Naive thymus-derived CD4-positive, alpha-beta T cell (primary cell): ENCODE measurements around the gene ANKRD9. TPM values are rescaled to one million over a fixed set of nuclear protein-coding genes. Genes with fewer than 3 reads are reported as not detected.

Experiments used
- ATAC-seq: fragments of 150-1000 bp; cut with Tn5 transposase; 2 replicates; pipeline ENCODE4 v1.10.0; 2021; ENCODE audit warnings: mild to moderate bottlenecking, moderate library complexity
- CTCF ChIA-PET: fragments of 350-600 bp; sonication (Branson Sonifier 250); formaldehyde crosslinking; loops from one replicate; lab custom pipeline; 2021; ENCODE audit warnings: antibody characterized with exemption; lab: Charles Lee
- POLR2A ChIA-PET: fragments of 350-600 bp; sonication (Branson Sonifier 250); formaldehyde crosslinking; loops from one replicate; lab custom pipeline; 2021; ENCODE audit warnings: antibody characterized with exemption, inconsistent platforms; lab: Charles Lee
- DNase-seq, 9 donors: peaks; one replicate each; pipeline versions ENCODE4 v3.0.0 to v3.0.0-alpha.2; 2020 to 2022; ENCODE audit warnings: mixed read lengths in 1 of 9
- H3K27ac ChIP-seq: one replicate; pipeline ENCODE4 v1.7.0; 2013; ENCODE audit warnings: mild to moderate bottlenecking, low read depth, low read length, moderate library complexity
- H3K27me3 ChIP-seq, 2 donors: one replicate each; pipeline ENCODE4 v1.7.0; 2013; ENCODE audit warnings: low read length in 2 of 2, mild to moderate bottlenecking in 2 of 2, moderate library complexity in 2 of 2; ENCODE audit not compliant: control insufficient read depth in 2 of 2, insufficient read depth in 2 of 2
- H3K36me3 ChIP-seq, 3 experiments: 1 replicate in 2 of 3; 2 replicates in 1 of 3; pipeline ENCODE4 v1.7.0; 2013; ENCODE audit warnings: low read length in 3 of 3, mild to moderate bottlenecking in 3 of 3, moderate library complexity in 1 of 3; ENCODE audit not compliant: insufficient read depth in 3 of 3, control insufficient read depth in 2 of 3
- H3K4me1 ChIP-seq, 2 donors: one replicate each; pipeline ENCODE4 v1.7.0; 2013; ENCODE audit warnings: low read length in 2 of 2, mild to moderate bottlenecking in 2 of 2, moderate library complexity in 1 of 2; ENCODE audit not compliant: control insufficient read depth in 2 of 2, insufficient read depth in 2 of 2
- H3K4me3 ChIP-seq: 2 replicates; pipeline ENCODE4 v1.7.0; 2013; ENCODE audit warnings: mild to moderate bottlenecking, low read length
- H3K9me3 ChIP-seq, 3 experiments: 1 replicate in 2 of 3; 2 replicates in 1 of 3; pipeline ENCODE4 v1.7.0; 2013; ENCODE audit warnings: low read length in 3 of 3; ENCODE audit not compliant: control insufficient read depth in 2 of 3
- H3K27ac Mint-ChIP-seq, 9 donors: one replicate each; pipeline ENCODE4 v1.8.0; 2020 to 2022; ENCODE audit warnings: mixed read lengths in 9 of 9, mild to moderate bottlenecking in 8 of 9, moderate library complexity in 5 of 9, inconsistent platforms in 2 of 9
- H3K27me3 Mint-ChIP-seq, 5 donors: one replicate each; pipeline ENCODE4 v1.8.0; 2021 to 2022; ENCODE audit warnings: mixed read lengths in 5 of 5, mild to moderate bottlenecking in 1 of 5
- H3K36me3 Mint-ChIP-seq, 5 donors: one replicate each; pipeline ENCODE4 v1.8.0; 2020 to 2022; ENCODE audit warnings: mixed read lengths in 5 of 5, mild to moderate bottlenecking in 3 of 5, inconsistent platforms in 1 of 5
- H3K4me1 Mint-ChIP-seq, 7 donors: one replicate each; pipeline ENCODE4 v1.8.0; 2020 to 2022; ENCODE audit warnings: mixed read lengths in 7 of 7, mild to moderate bottlenecking in 3 of 7, inconsistent platforms in 1 of 7
- H3K4me3 Mint-ChIP-seq, 10 donors: one replicate each; pipeline ENCODE4 v1.8.0; 2020 to 2022; ENCODE audit warnings: mild to moderate bottlenecking in 10 of 10, mixed read lengths in 10 of 10, moderate library complexity in 6 of 10, inconsistent platforms in 2 of 10
- H3K9me3 Mint-ChIP-seq, 11 donors: one replicate each; pipeline ENCODE4 v1.8.0; 2020 to 2022; ENCODE audit warnings: mixed read lengths in 11 of 11, mild to moderate bottlenecking in 4 of 11, inconsistent platforms in 1 of 11, moderate library complexity in 1 of 11
- intact Hi-C, 2 donors: fragments of 100-400 bp; cut with micrococcal nuclease; formaldehyde crosslinking; loops; one replicate each; pipeline ENCODE4 v1.15.1; 2023
- polyA plus RNA-seq, 2 donors: library from polyadenylated mRNA; unstranded; fragments of 300-500 nt; fragmentation: Illumina TruSeq; gene quantifications; one replicate each; pipeline ENCODE4 v1.2.3, GENCODE V29; 2021
- total RNA-seq, 6 experiments: library from RNA in 5 of 6; stranded (reverse) in 5 of 6; gene quantifications; 1 replicate in 5 of 6; 2 replicates in 1 of 6; pipeline ENCODE4 v1.2.3 and lab custom pipeline; 2021 to 2026

ANKRD9 gene
- total and polyA plus RNA-seq, 7 experiments from 2014 or later = 0.26 to 8.1 (median 1.4) TPM

DNA sequence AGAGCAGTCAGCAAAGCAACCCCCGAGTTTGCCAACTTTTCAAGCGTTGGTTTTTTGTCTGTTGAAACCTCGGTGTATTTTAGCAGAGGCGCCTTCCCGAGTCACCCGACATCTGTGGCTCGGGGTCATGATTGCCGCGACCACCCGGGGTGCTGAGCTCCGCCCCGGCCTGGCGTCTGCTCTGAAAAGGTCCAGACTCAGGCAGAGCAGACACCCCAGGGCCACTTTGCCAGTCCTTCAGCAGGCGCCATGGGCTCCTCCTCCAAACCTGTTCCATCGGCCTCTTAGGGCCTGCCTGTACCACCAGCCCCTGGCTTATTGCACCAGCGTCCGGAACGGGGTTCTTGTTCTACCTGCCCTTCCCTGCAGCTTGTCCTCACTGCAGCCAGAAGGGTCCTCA is 19.1 kb downstream of the ANKRD9 start:
- Histone ChIP-seq H3K27me3 (no peaks in the 10 kb centered on the region), H3K27ac (no peak overlapping the region), H3K4me1 (no peaks in the 10 kb centered on the region), H3K4me3 (no peak overlapping the region), H3K9me3 (no peaks in the 10 kb centered on the region), H3K36me3 (no peaks in the 10 kb centered on the region)
- Mint-ChIP-seq H3K4me1 (no peaks in the 10 kb centered on the region), H3K4me3 (no peak overlapping the region), H3K27me3 (no peaks in the 10 kb centered on the region), H3K36me3 (peaks cover 0 to 8% (median under 1%) of the 10 kb centered on the region in 5 donors), H3K27ac (no peak overlapping the region), H3K9me3 (no peaks in the 10 kb centered on the region)
- intact Hi-C loops = no loop called here
- no peak for ATAC-seq
- DNase-seq = no peak
- CTCF ChIA-PET = no interaction called here
- POLR2A ChIA-PET = no interaction called here

DNA sequence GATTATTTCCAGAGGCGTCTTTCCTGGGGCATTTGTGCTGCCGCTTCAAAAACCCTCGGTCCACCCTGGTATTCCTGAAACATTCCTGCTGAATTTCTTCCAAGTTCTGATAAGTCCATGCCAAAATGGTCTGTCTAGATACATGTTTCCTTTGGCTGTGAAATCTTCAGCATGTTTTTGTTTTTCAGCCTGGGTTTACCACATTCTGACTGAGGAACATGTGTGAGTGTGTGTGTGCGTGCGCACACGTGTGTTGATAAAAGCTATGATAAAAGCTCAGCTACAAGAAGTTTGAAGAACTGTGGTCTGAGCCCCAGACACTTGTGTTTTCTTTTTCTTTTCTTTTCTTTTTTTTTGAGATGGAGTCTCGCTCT is 22.4 kb downstream of the ANKRD9 start:
- ChIA-PET CTCF (no interaction called here), POLR2A (no interaction called here)
- Histone ChIP-seq H3K27me3 (no peaks in the 10 kb centered on the region), H3K4me3 (no peak overlapping the region), H3K9me3 (no peaks in the 10 kb centered on the region), H3K36me3 (no peaks in the 10 kb centered on the region), H3K4me1 (no peaks in the 10 kb centered on the region), H3K27ac (no peak overlapping the region)
- no peak for DNase-seq
- ATAC-seq = no peak
- Mint-ChIP-seq H3K27me3 (no peaks in the 10 kb centered on the region), H3K9me3 (peaks cover 0 to 13% (median 4%) of the 10 kb centered on the region in 11 donors), H3K4me3 (no peak overlapping the region), H3K27ac (no peak overlapping the region), H3K36me3 (peaks cover 5 to 28% (median 15%) of the 10 kb centered on the region in 5 donors), H3K4me1 (peaks cover 0 to 3% (median 0%) of the 10 kb centered on the region in 7 donors)
- intact Hi-C loops = no loop called here

GRCh38 chr14:102486513-102487203 is 22.9 kb downstream of the ANKRD9 start:
- peak overlapping the region in 1 of 9 donors; percentile 24 for H3K27ac Mint-ChIP-seq
- H3K27me3 ChIP-seq = no peaks in the 10 kb centered on the region
- DNase-seq (no peak), ATAC-seq (no peak)
- no peak overlapping the region for H3K4me3 ChIP-seq
- CTCF ChIA-PET = no interaction called here
- H3K9me3 ChIP-seq = no peaks in the 10 kb centered on the region
- H3K4me3 Mint-ChIP-seq = no peak overlapping the region
- H3K4me1 ChIP-seq = no peaks in the 10 kb centered on the region
- no peak overlapping the region for H3K27ac ChIP-seq
- peaks cover 0 to 3% (median 0%) of the 10 kb centered on the region in 7 donors for H3K4me1 Mint-ChIP-seq
- no peaks in the 10 kb centered on the region for H3K36me3 ChIP-seq
- peaks cover 0 to 15% (median 5%) of the 10 kb centered on the region in 11 donors for H3K9me3 Mint-ChIP-seq
- H3K36me3 Mint-ChIP-seq = peaks cover 5 to 32% (median 17%) of the 10 kb centered on the region in 5 donors
- POLR2A ChIA-PET = interaction anchor here (0.5 kb wide), 1 partner anchor 1687 kb away, joined by 3 read pairs; no protein-coding TSS in a partner anchor
- intact Hi-C loops = no loop called here
- H3K27me3 Mint-ChIP-seq = no peaks in the 10 kb centered on the region

GRCh38 chr14:102485693-102486512 is 23.7 kb downstream of the ANKRD9 start:
- DNase-seq = no peak

DNA sequence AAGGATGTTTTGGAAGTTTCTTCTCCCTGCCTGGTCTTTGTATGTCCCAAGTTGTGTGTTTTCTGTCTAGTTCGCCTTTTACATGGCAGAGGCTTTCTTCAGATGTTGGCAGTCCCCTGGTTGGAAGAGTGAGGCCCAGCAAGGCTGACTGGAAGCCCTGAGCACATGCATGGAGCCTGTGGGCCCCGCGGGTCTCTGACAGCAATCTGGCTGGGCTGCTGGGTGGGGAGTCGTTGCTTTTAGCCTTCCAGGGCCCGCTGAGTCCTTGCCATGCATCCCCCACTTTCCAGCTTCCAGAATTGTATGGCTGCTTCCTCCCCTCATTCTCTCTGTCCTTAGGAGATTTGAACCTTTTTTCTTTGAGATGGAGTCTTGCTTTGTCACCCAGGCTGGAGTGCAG is 25.3 kb downstream of the ANKRD9 start:
- DNase-seq (no peak), ATAC-seq (no peak)
- H3K36me3 Mint-ChIP-seq = peaks cover 7 to 38% (median 20%) of the 10 kb centered on the region in 5 donors
- H3K4me3 Mint-ChIP-seq = no peak overlapping the region
- H3K4me1 ChIP-seq = no peaks in the 10 kb centered on the region
- ChIA-PET POLR2A (no interaction called here), CTCF (no interaction called here)
- no peak overlapping the region for H3K27ac Mint-ChIP-seq
- H3K9me3 Mint-ChIP-seq = peaks cover 0 to 15% (median 5%) of the 10 kb centered on the region in 11 donors
- no peak overlapping the region for H3K27ac ChIP-seq
- no peaks in the 10 kb centered on the region for H3K27me3 Mint-ChIP-seq
- H3K4me1 Mint-ChIP-seq = peaks cover 4 to 10% (median 6%) of the 10 kb centered on the region in 7 donors
- H3K4me3 ChIP-seq = no peak overlapping the region
- no peaks in the 10 kb centered on the region for H3K36me3 ChIP-seq
- intact Hi-C loops = no loop called here
- no peaks in the 10 kb centered on the region for H3K27me3 ChIP-seq
- no peaks in the 10 kb centered on the region for H3K9me3 ChIP-seq

More at GRCh38 chr14:102485693-102486512, 23.7 kb downstream of the ANKRD9 start:
- ChIA-PET POLR2A (interaction anchor here (0.6 kb wide), 1 partner anchor 8 kb away, joined by 5 read pairs; no protein-coding TSS in a partner anchor), CTCF (interaction anchor here (0.7 kb wide), 1 partner anchor 14 kb away, joined by 4 read pairs; no protein-coding TSS in a partner anchor)
- Mint-ChIP-seq H3K36me3 (peaks cover 5 to 32% (median 17%) of the 10 kb centered on the region in 5 donors), H3K9me3 (peaks cover 0 to 15% (median 5%) of the 10 kb centered on the region in 11 donors), H3K27me3 (no peaks in the 10 kb centered on the region), H3K4me1 (peaks cover 0 to 3% (median 0%) of the 10 kb centered on the region in 7 donors), H3K4me3 (no peak overlapping the region), H3K27ac (no peak overlapping the region)
- intact Hi-C loops = no loop called here
- Histone ChIP-seq H3K36me3 (no peaks in the 10 kb centered on the region), H3K27me3 (no peaks in the 10 kb centered on the region), H3K9me3 (no peaks in the 10 kb centered on the region), H3K27ac (no peak overlapping the region), H3K4me3 (no peak overlapping the region), H3K4me1 (no peaks in the 10 kb centered on the region)
- no peak for ATAC-seq

- ATAC-seq = no peak
- Mint-ChIP-seq H3K27me3 (no peaks in the 10 kb centered on the region), H3K36me3 (peaks cover 7 to 40% (median 20%) of the 10 kb centered on the region in 5 donors), H3K9me3 (peaks cover 0 to 15% (median 5%) of the 10 kb centered on the region in 11 donors), H3K27ac (peak overlapping the region in 1 of 9 donors; percentile 52), H3K4me1 (peaks cover 4 to 10% (median 8%) of the 10 kb centered on the region in 7 donors), H3K4me3 (no peak overlapping the region)
- Histone ChIP-seq H3K36me3 (no peaks in the 10 kb centered on the region), H3K9me3 (no peaks in the 10 kb centered on the region), H3K27me3 (no peaks in the 10 kb centered on the region), H3K4me1 (no peaks in the 10 kb centered on the region), H3K27ac (no peak overlapping the region), H3K4me3 (no peak overlapping the region)
- ChIA-PET POLR2A (no interaction called here), CTCF (no interaction called here)
- DNase-seq = no peak
- intact Hi-C loops = no loop called here
These were observed 27.8 kb downstream of the ANKRD9 start for GRCh38 chr14:102481791-102482238.
